ENCODE results near the gene HMCN2. TPM values are rescaled to one million over a fixed set of nuclear protein-coding genes. Genes with fewer than 3 reads are reported as not detected.

Gene HMCN2
- total and polyA plus RNA-seq, 2 of the 4 experiments (the other 2 are of a cell fraction): 0.02 TPM; not detected in 1

DNA sequence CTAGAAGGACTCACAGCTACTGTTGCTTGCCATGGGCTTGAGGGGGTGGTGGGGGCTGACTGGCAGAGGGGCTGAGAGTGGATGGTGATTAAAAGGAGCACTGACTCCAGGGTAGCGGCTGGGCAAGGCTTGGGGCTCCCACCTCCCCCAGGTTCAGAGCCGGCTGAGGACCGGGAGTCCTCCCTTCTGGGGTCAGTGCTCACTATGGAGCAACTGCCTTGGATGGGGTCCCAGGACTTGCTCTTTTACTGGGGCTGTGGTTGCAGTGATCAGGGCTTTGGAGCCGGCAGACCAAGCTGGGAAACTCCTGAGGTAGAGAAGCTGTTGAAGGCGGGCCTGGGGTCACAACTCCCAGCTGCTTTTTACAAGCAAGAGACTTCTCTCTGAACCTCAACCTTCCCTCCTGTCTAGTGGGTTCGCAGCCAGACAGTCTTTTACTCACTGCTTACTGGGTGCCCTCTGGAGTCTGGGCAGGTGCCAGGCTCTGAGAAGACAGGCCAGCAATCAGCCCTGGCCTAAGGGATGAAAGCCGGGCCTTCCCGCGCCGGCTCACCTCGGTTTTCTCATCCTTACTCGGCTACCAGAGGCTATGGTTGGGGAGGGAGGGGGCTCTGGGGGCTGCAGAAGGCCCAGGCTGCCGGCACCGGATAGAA lies 178.4 kb downstream of the HMCN2 start:
- no TSS peak for BruUV-seq (replicated peaks)
- H4K5ac ChIP-seq (ENCODE audit: low read depth, low read length): no peak overlapping the region
- dilution Hi-C loops (cut with HindIII; ENCODE audit: low sequenced_read_pairs, unreplicated experiment) (no loop called here), in situ Hi-C loops (cut with MboI; ENCODE audit: low sequenced_read_pairs) (no loop called here), intact Hi-C loops (cut with micrococcal nuclease) (no loop called here)
- ChIA-PET CTCF (no interaction called here), POLR2A (ENCODE audit: unreplicated experiment) (no interaction called here)
- peaks cover 9% of the 10 kb centered on the region for H3K27me3 ChIP-seq (ENCODE audit: control insufficient read depth, insufficient read depth, low read length)
- H3K14ac ChIP-seq (replicated peaks; ENCODE audit: low read depth, low read length): no peak overlapping the region
- no peaks in the 10 kb centered on the region for H3K79me1 ChIP-seq (ENCODE audit: low read depth in 1 of 2, low read length in 2 of 2)
- H3K4ac ChIP-seq (ENCODE audit: low read depth, low read length): no peak overlapping the region
- no peak overlapping the region for H2BK20ac ChIP-seq (ENCODE audit: low read depth, low read length)
- H2BK120ac ChIP-seq (ENCODE audit: low read depth, low read length): no peak overlapping the region
- H4K8ac ChIP-seq (ENCODE audit: low read depth in 2 of 2, low read length in 2 of 2): no peak overlapping the region
- TF ChIP-seq RAD21 (IDR thresholded peaks at IDR 0.05; ENCODE audit: low read length) (no peak), POLR2A (IDR thresholded peaks at IDR 0.05; ENCODE audit: low read depth, low read length) (no peak), CEBPB (IDR thresholded peaks at IDR 0.05; ENCODE audit: low read depth, low read length) (no peak), CHD1 (IDR thresholded peaks at IDR 0.05; ENCODE audit: low read depth, low read length) (no peak), NFE2L2 (IDR thresholded peaks at IDR 0.05; ENCODE audit: low read depth, low read length) (no peak), RFX5 (IDR thresholded peaks at IDR 0.05; ENCODE audit: low read depth, low read length) (no peak), BHLHE40 (IDR thresholded peaks at IDR 0.05; ENCODE audit: low read depth, low read length) (no peak), SMC3 (IDR thresholded peaks at IDR 0.05; ENCODE audit: low read depth, low read length) (no peak)
- TF ChIP-seq, protein P1, sequence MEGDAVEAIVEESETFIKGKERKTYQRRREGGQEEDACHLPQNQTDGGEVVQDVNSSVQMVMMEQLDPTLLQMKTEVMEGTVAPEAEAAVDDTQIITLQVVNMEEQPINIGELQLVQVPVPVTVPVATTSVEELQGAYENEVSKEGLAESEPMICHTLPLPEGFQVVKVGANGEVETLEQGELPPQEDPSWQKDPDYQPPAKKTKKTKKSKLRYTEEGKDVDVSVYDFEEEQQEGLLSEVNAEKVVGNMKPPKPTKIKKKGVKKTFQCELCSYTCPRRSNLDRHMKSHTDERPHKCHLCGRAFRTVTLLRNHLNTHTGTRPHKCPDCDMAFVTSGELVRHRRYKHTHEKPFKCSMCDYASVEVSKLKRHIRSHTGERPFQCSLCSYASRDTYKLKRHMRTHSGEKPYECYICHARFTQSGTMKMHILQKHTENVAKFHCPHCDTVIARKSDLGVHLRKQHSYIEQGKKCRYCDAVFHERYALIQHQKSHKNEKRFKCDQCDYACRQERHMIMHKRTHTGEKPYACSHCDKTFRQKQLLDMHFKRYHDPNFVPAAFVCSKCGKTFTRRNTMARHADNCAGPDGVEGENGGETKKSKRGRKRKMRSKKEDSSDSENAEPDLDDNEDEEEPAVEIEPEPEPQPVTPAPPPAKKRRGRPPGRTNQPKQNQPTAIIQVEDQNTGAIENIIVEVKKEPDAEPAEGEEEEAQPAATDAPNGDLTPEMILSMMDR (conservative IDR thresholded peaks at IDR 0.05; ENCODE audit: low read depth, low read length): no peak
- TF ChIP-seq, protein P2, sequence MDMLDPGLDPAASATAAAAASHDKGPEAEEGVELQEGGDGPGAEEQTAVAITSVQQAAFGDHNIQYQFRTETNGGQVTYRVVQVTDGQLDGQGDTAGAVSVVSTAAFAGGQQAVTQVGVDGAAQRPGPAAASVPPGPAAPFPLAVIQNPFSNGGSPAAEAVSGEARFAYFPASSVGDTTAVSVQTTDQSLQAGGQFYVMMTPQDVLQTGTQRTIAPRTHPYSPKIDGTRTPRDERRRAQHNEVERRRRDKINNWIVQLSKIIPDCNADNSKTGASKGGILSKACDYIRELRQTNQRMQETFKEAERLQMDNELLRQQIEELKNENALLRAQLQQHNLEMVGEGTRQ (IDR thresholded peaks at IDR 0.05; ENCODE audit: low read depth, low read length): no peak
- no peak for DNase-seq
- no CpG with 5 or more reads among the region's 14 CpGs for WGBS, 2 experiments (ENCODE audit: extremely low coverage in 2 of 2, insufficient read length in 1 of 2)
- no peak overlapping the region for H2AFZ ChIP-seq (replicated peaks; ENCODE audit: low read length, poor library complexity)
- no peak overlapping the region for H3K4me2 ChIP-seq (ENCODE audit: low read depth, low read length)
- H4K20me1 ChIP-seq (ENCODE audit: insufficient read depth, low read length): no peaks in the 10 kb centered on the region
- H3K23ac ChIP-seq (ENCODE audit: low read depth, low read length): no peak overlapping the region
- H3K4me3 ChIP-seq (ENCODE audit: insufficient read depth, low read depth, low read length): no peak overlapping the region
- no peak overlapping the region for H2AK9ac ChIP-seq (replicated peaks; ENCODE audit: low read depth, low read length, poor library complexity)
- peaks cover 32% of the 10 kb centered on the region for H3K4me1 ChIP-seq (ENCODE audit: control insufficient read depth, insufficient read depth, low read length)
- H2BK15ac ChIP-seq (ENCODE audit: low read depth, low read length): no peak overlapping the region; the same call in 2 of the 3 replicates
- peaks cover 15% of the 10 kb centered on the region for H3K9me1 ChIP-seq (ENCODE audit: insufficient read depth, low read length)
- no peak overlapping the region for H3K27ac ChIP-seq (ENCODE audit: insufficient read depth, low read length)
- H4K91ac ChIP-seq (ENCODE audit: insufficient read depth, low read depth, low read length): no peak overlapping the region
- H3K18ac ChIP-seq (ENCODE audit: low read depth, low read length): no peak overlapping the region
- H3K9me3 ChIP-seq (ENCODE audit: control insufficient read depth, insufficient read depth, low read length): peaks cover 3% of the 10 kb centered on the region
- H2AK5ac ChIP-seq (ENCODE audit: low read depth, low read length): no peak overlapping the region
- no peak overlapping the region for H3K9ac ChIP-seq (ENCODE audit: low read depth, low read length)
- H2BK5ac ChIP-seq (ENCODE audit: low read depth, low read length, poor library complexity, severe bottlenecking): no peak overlapping the region
- ATAC-seq (ENCODE audit: low read depth): no peak
- H3K36me3 ChIP-seq (ENCODE audit: control insufficient read depth, insufficient read depth, low read length): no peaks in the 10 kb centered on the region
- H3K56ac ChIP-seq (ENCODE audit: extremely low read depth, insufficient read depth, low read length): no peak overlapping the region
